GM21381 (cell line): Measurements from ENCODE around the gene CLEC16A.
"Not testable (repeated sequence)": the region's sequence is repeated elsewhere in the genome, so short reads cannot be mapped to it uniquely, and the experiment has no call there.

ENCODE experiments used
- ATAC-seq: cut with Tn5 transposase; IDR thresholded peaks from one replicate; pipeline ENCODE4 v1.9.1; 2021; ENCODE audit warnings: mild to moderate bottlenecking, moderate library complexity; ENCODE audit not compliant: unreplicated experiment

Gene CLEC16A

GRCh38 chr16:10938796-10939648 is 5.3 kb upstream of the CLEC16A start:
- no peak for ATAC-seq

- ATAC-seq = no peak
Measured at GRCh38 chr16:10939649-10940234, 4.6 kb upstream of the CLEC16A start.

GRCh38 chr16:10940501-10941079 is 3.8 kb upstream of the CLEC16A start:
- no peak for ATAC-seq

- ATAC-seq = no peak
Measured at GRCh38 chr16:10941127-10941933, 3.0 kb upstream of the CLEC16A start.

GRCh38 chr16:10941935-10942351 is 2.4 kb upstream of the CLEC16A start:
- ATAC-seq = not testable (repeated sequence)

GRCh38 chr16:10942352-10943063 is 1.9 kb upstream of the CLEC16A start, which contains the start of gene DEXI:
TSS of gene DEXI (minus strand) at chr16:10942468. CDS start at chr16:10942005, 463 bp downstream.
- ATAC-seq = peak; percentile 72

GRCh38 chr16:10943064-10943353 is 1.4 kb upstream of the CLEC16A start:
- no peak for ATAC-seq

GRCh38 chr16:10945065-10945787 is 862 bp downstream of the CLEC16A start:
- no peak for ATAC-seq

- ATAC-seq = no peak
Measured at GRCh38 chr16:10946308-10946707, 1.9 kb downstream of the CLEC16A start.

- no peak for ATAC-seq
Measured at GRCh38 chr16:10947211-10947787, 2.9 kb downstream of the CLEC16A start.

- peak; percentile 62 for ATAC-seq
Measured at GRCh38 chr16:10949424-10949970, 5.1 kb downstream of the CLEC16A start.

GRCh38 chr16:10950393-10950792 is 6.0 kb downstream of the CLEC16A start:
- ATAC-seq = no peak

- ATAC-seq = no peak
Measured at GRCh38 chr16:10951026-10951425, 6.7 kb downstream of the CLEC16A start.

GRCh38 chr16:10954903-10955302 is 10.5 kb downstream of the CLEC16A start:
- no peak for ATAC-seq

GRCh38 chr16:10957771-10958482 is 13.6 kb downstream of the CLEC16A start:
- no peak for ATAC-seq

- ATAC-seq = no peak
Measured at GRCh38 chr16:10959161-10959560, 14.8 kb downstream of the CLEC16A start.

GRCh38 chr16:10961231-10961630 is 16.9 kb downstream of the CLEC16A start:
- ATAC-seq = no peak

- ATAC-seq = no peak
Measured at GRCh38 chr16:10964039-10964890, 19.9 kb downstream of the CLEC16A start.
